ENCODE results near the gene LMNTD1.
"Not testable (repeated sequence)": the region's sequence is repeated elsewhere in the genome, so short reads cannot be mapped to it uniquely, and the experiment has no call there.

DNA sequence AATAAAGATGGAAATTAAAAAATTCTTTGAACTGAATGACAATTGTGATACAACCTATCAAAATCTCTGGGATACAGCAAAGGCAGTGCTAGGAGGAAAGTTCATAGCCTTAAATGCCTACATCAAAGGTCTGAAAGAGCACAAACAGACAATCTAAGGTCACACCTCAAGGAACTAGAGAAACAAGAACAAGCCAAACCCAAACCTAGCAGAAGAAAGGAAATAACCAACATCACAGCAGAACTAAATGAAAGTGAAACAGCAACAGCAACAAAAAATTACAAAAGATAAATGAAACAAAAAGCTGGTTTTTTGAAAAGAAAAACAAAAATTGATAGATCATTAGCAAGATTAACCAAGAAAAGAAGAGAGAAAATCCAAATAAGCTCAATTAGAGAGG, 42.4 kb upstream of the LMNTD1 start:
- not testable (repeated sequence) for TF ChIP-seq POLR2AphosphoS5 (IDR thresholded peaks at IDR 0.05; ENCODE audit: low read depth, low read length); TAF1 (IDR thresholded peaks at IDR 0.05; ENCODE audit: borderline replicate concordance, low read depth, low read length)

Data from GM12892 (cell line).